Measurements from ENCODE around the gene UBA52. TPM values are rescaled to one million over a fixed set of nuclear protein-coding genes. Genes with fewer than 3 reads are reported as not detected.
A peak's percentile ranks its signal among the peaks of the same experiment; 100 is the strongest.

UBA52 gene
- total RNA-seq, 1 experiment from 2014 or later, result 1,265 TPM

DNA sequence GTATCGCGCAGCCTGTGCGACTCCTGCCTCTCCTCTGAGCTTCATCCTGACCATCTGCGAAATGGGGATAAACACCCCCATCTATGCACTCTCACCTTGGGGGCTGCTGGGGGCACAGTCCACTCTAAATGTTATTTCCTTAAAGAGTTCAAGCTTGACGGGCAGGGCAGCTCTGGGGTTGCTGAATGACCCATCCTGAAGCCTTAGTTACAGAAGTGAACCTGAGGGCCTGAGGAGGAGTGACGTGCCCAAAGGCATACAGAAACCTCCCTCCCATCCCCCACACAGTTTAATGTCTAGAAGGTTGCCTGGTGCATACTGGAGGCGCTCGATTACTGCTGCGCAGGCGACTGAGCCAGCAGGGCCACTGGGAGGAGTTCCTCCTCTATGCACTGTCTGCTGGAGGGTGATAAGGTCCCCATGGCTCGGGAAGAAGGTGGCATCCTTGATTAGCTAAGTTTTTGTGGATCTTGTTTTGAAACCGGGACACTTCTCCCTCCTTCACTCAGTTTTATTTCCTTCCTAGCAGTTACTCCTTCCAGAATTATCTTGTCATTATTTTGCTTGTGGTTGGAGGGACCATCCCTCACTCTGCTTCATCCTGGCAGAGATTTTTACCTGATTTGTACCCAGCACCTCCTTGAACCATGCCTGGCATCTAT, 27.7 kb upstream of the UBA52 start:
- Histone ChIP-seq H2AK5ac (ENCODE audit: insufficient read length, low read length) (no peak overlapping the region), H3K23me2 (ENCODE audit: insufficient read length, low read depth, low read length, poor library complexity, severe bottlenecking) (peaks cover 8% of the 10 kb centered on the region), H3K27ac (ENCODE audit: insufficient read length, low read depth, low read length) (no peak overlapping the region), H3K27me3 (ENCODE audit: insufficient read depth, low read length) (no peaks in the 10 kb centered on the region), H3K23ac (ENCODE audit: insufficient read length, low read depth, low read length) (no peak overlapping the region), H2BK120ac (ENCODE audit: low read depth, low read length, poor library complexity, severe bottlenecking) (no peak overlapping the region), H2AFZ (ENCODE audit: low read length) (no peak overlapping the region), H3K56ac (ENCODE audit: insufficient read length, low read depth, low read length) (no peak overlapping the region), H3K4me2 (ENCODE audit: insufficient read depth, insufficient read length, low read length) (peak overlapping the region; percentile 87), H2BK20ac (ENCODE audit: low read depth, low read length, poor library complexity, severe bottlenecking) (no peak overlapping the region), H2BK12ac (ENCODE audit: insufficient read length, low read depth, low read length) (no peak overlapping the region), H3K79me2 (ENCODE audit: insufficient read depth, low read length) (no peaks in the 10 kb centered on the region), H3K18ac (ENCODE audit: insufficient read length, low read depth, low read length) (no peak overlapping the region), H3K14ac (ENCODE audit: insufficient read depth, low read length) (no peak overlapping the region), H3K4me1 (ENCODE audit: insufficient read depth, low read length) (0 out of 2 replicates have a peak, but pooled peaks cover 2% of the 10 kb centered on the region), H2BK5ac (ENCODE audit: insufficient read length, low read length) (no peak overlapping the region), H4K5ac (ENCODE audit: insufficient read length, low read depth, low read length) (no peak overlapping the region), H4K8ac (replicated peaks; ENCODE audit: insufficient read length, low read depth, low read length) (no peak overlapping the region), H3K9ac (ENCODE audit: extremely low read depth, insufficient read length, low read length) (no peak overlapping the region), H4K20me1 (ENCODE audit: control insufficient read depth, insufficient read depth, insufficient read length) (no peaks in the 10 kb centered on the region), H3K9me3 (ENCODE audit: control insufficient read depth, low read depth, low read length) (no peaks in the 10 kb centered on the region), H3T11ph (ENCODE audit: low read length) (no peak overlapping the region), H4K91ac (ENCODE audit: insufficient read length, low read depth, low read length) (no peak overlapping the region), H3K4ac (ENCODE audit: low read depth, low read length) (no peak overlapping the region), H3K79me1 (ENCODE audit: insufficient read depth, low read depth, low read length, poor library complexity, severe bottlenecking) (peaks cover 3% of the 10 kb centered on the region), H2BK15ac (ENCODE audit: low read depth, low read length) (no peak overlapping the region)
- H3K27me3 Mint-ChIP-seq (ENCODE audit: low read depth), result 0 out of 2 replicates have a peak, but pooled peaks cover 1% of the 10 kb centered on the region
- peaks cover 12 to 31% (median 29%) of the 10 kb centered on the region in 3 experiments; a peak in 6 of 7 replicates for H3K36me3 Mint-ChIP-seq (ENCODE audit: insufficient read depth in 1 of 3, low read depth in 3 of 3)
- DNase-seq, result peak; percentile 78
- peak overlapping the region in 1 of 3 experiments; percentile 0; a peak in 1 of 7 replicates for H3K27ac Mint-ChIP-seq
- H3K9me3 Mint-ChIP-seq, result no peaks in the 10 kb centered on the region
- TF ChIP-seq CTCF (conservative IDR thresholded peaks at IDR 0.05), result no peak
- H3K4me3 Mint-ChIP-seq, result peak overlapping the region; percentile 70 to 86
- WGBS (ENCODE audit: extremely low coverage, insufficient read length, low lambda C conversion rate), result no CpG with 5 or more reads among the region's 12 CpGs
- H3K4me1 Mint-ChIP-seq, result peaks cover 12% of the 10 kb centered on the region in 2 experiments

Data from H9 (cell line).